ENCODE results near the gene TMEM201.

DNA sequence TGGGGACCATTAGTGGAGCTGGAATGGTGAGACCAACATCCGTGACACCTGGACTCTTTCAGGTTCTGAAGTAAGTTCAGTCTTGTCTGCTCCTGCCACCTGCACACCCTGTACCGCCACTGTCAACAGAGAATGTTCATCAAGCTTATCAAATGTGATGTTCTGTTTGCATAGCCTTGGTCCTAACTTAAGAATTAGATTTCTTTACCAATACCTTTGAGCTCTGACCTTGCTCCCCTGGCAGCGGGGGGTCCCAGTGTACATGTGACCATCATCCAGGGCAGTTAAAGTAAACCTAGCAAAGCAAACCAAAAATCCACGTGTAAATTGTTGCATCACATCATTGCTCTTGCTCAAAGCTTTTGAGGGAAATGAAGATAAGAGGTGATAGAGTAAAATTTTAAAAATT, 35.0 kb upstream of the TMEM201 start:
- TF ChIP-seq, protein P1, sequence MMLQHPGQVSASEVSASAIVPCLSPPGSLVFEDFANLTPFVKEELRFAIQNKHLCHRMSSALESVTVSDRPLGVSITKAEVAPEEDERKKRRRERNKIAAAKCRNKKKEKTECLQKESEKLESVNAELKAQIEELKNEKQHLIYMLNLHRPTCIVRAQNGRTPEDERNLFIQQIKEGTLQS (IDR thresholded peaks at IDR 0.05): no peak
- TF ChIP-seq, protein P1 (CRISPR knock-in tag; conservative IDR thresholded peaks at IDR 0.05): no peak
- no peak for TF ChIP-seq CUX1 (CRISPR knock-in tag; IDR thresholded peaks at IDR 0.05)
- TF ChIP-seq, protein P2, sequence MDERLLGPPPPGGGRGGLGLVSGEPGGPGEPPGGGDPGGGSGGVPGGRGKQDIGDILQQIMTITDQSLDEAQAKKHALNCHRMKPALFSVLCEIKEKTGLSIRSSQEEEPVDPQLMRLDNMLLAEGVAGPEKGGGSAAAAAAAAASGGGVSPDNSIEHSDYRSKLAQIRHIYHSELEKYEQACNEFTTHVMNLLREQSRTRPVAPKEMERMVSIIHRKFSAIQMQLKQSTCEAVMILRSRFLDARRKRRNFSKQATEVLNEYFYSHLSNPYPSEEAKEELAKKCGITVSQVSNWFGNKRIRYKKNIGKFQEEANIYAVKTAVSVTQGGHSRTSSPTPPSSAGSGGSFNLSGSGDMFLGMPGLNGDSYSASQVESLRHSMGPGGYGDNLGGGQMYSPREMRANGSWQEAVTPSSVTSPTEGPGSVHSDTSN (CRISPR knock-in tag; IDR thresholded peaks at IDR 0.05; ENCODE audit: low read depth): no peak
- TF ChIP-seq, protein P2 (tag; conservative IDR thresholded peaks at IDR 0.05; ENCODE audit: low read depth): no peak
- TF ChIP-seq, protein P3, sequence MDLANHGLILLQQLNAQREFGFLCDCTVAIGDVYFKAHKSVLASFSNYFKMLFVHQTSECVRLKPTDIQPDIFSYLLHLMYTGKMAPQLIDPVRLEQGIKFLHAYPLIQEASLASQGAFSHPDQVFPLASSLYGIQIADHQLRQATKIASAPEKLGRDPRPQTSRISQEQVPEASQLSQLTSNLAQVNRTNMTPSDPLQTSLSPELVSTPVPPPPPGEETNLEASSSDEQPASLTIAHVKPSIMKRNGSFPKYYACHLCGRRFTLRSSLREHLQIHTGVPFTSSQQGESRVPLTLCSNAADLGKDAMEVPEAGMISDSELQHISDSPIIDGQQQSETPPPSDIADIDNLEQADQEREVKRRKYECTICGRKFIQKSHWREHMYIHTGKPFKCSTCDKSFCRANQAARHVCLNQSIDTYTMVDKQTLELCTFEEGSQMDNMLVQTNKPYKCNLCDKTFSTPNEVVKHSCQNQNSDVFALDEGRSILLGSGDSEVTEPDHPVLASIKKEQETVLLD (IDR thresholded peaks at IDR 0.05): no peak
- TF ChIP-seq TBP (optimal IDR thresholded peaks at IDR 0.05; ENCODE audit: low read depth, low read length): no peak
- TF ChIP-seq CTCF (IDR thresholded peaks at IDR 0.05 in 2 of 3, conservative IDR thresholded peaks at IDR 0.05 in 1 of 3; ENCODE audit: insufficient read depth in 2 of 3, low read depth in 1 of 3, low read length in 3 of 3): no peak
- no peak for TF ChIP-seq XRCC3 (IDR thresholded peaks at IDR 0.05)
- no peak for TF ChIP-seq MAFK (IDR thresholded peaks at IDR 0.05; ENCODE audit: low read length)

Data from K562 (cell line).